ENCODE measurements around the gene BOLA3.
A peak's percentile ranks its signal among the peaks of the same experiment; 100 is the strongest.
"Not testable (repeated sequence)": the region's sequence is repeated elsewhere in the genome, so short reads cannot be mapped to it uniquely, and the experiment has no call there.

Gene BOLA3

GRCh38 chr2:74096052-74096451, 51.7 kb downstream of the BOLA3 start:
- Histone ChIP-seq H3K36me3 (ENCODE audit: control insufficient read depth in 5 of 5, insufficient read depth in 5 of 5, low read length in 5 of 5) (peaks cover 4 to 74% (median 62%) of the 10 kb centered on the region in 5 donors), H3K4me1 (ENCODE audit: control insufficient read depth in 5 of 5, insufficient read depth in 5 of 5, low read length in 5 of 5) (no peaks in the 10 kb centered on the region), H3K4me3 (ENCODE audit: low read depth in 1 of 5, low read length in 5 of 5) (no peak overlapping the region), H3K27me3 (ENCODE audit: control insufficient read depth in 5 of 5, insufficient read depth in 4 of 5, low read length in 5 of 5) (no peaks in the 10 kb centered on the region), H3K9ac (ENCODE audit: low read length in 5 of 5) (no peak overlapping the region), H3K27ac (ENCODE audit: low read depth, low read length) (no peak overlapping the region), H3K9me3 (ENCODE audit: control insufficient read depth in 5 of 5, low read length in 5 of 5) (no peaks in the 10 kb centered on the region)

GRCh38 chr2:74095632-74096031, 52.1 kb downstream of the BOLA3 start:
- Histone ChIP-seq H3K27ac (ENCODE audit: low read depth, low read length) (no peak overlapping the region), H3K4me3 (ENCODE audit: low read depth in 1 of 5, low read length in 5 of 5) (no peak overlapping the region), H3K4me1 (ENCODE audit: control insufficient read depth in 5 of 5, insufficient read depth in 5 of 5, low read length in 5 of 5) (no peaks in the 10 kb centered on the region), H3K9ac (ENCODE audit: low read length in 5 of 5) (no peak overlapping the region), H3K27me3 (ENCODE audit: control insufficient read depth in 5 of 5, insufficient read depth in 4 of 5, low read length in 5 of 5) (no peaks in the 10 kb centered on the region), H3K36me3 (ENCODE audit: control insufficient read depth in 5 of 5, insufficient read depth in 5 of 5, low read length in 5 of 5) (peaks cover 4 to 74% (median 62%) of the 10 kb centered on the region in 5 donors), H3K9me3 (ENCODE audit: control insufficient read depth in 5 of 5, low read length in 5 of 5) (no peaks in the 10 kb centered on the region)

- Histone ChIP-seq H3K9me3 (ENCODE audit: control insufficient read depth in 5 of 5, low read length in 5 of 5) (no peaks in the 10 kb centered on the region), H3K36me3 (ENCODE audit: control insufficient read depth in 5 of 5, insufficient read depth in 5 of 5, low read length in 5 of 5) (peaks cover 4 to 74% (median 62%) of the 10 kb centered on the region in 5 donors)
These were observed 53.4 kb downstream of the BOLA3 start for GRCh38 chr2:74094291-74094690.

GRCh38 chr2:74093840-74094239, 53.9 kb downstream of the BOLA3 start:
- Histone ChIP-seq H3K27ac (ENCODE audit: low read depth, low read length) (no peak overlapping the region), H3K9me3 (ENCODE audit: control insufficient read depth in 5 of 5, low read length in 5 of 5) (no peaks in the 10 kb centered on the region), H3K4me3 (ENCODE audit: low read depth in 1 of 5, low read length in 5 of 5) (no peak overlapping the region), H3K9ac (ENCODE audit: low read length in 5 of 5) (no peak overlapping the region), H3K4me1 (ENCODE audit: control insufficient read depth in 5 of 5, insufficient read depth in 5 of 5, low read length in 5 of 5) (no peaks in the 10 kb centered on the region), H3K27me3 (ENCODE audit: control insufficient read depth in 5 of 5, insufficient read depth in 4 of 5, low read length in 5 of 5) (no peaks in the 10 kb centered on the region), H3K36me3 (ENCODE audit: control insufficient read depth in 5 of 5, insufficient read depth in 5 of 5, low read length in 5 of 5) (peaks cover 4 to 72% (median 57%) of the 10 kb centered on the region in 5 donors)

More at GRCh38 chr2:74094291-74094690, 53.4 kb downstream of the BOLA3 start:
- H3K27me3 ChIP-seq (ENCODE audit: control insufficient read depth in 5 of 5, insufficient read depth in 4 of 5, low read length in 5 of 5), result no peaks in the 10 kb centered on the region
- no peak overlapping the region for H3K4me3 ChIP-seq (ENCODE audit: low read depth in 1 of 5, low read length in 5 of 5)
- H3K9ac ChIP-seq (ENCODE audit: low read length in 5 of 5), result peak overlapping the region in 1 of 5 donors; percentile 10
- H3K4me1 ChIP-seq (ENCODE audit: control insufficient read depth in 5 of 5, insufficient read depth in 5 of 5, low read length in 5 of 5), result no peaks in the 10 kb centered on the region
- H3K27ac ChIP-seq (ENCODE audit: low read depth, low read length), result no peak overlapping the region

- H3K36me3 ChIP-seq (ENCODE audit: control insufficient read depth in 5 of 5, insufficient read depth in 5 of 5, low read length in 5 of 5), result peaks cover 4 to 72% (median 55%) of the 10 kb centered on the region in 5 donors
- H3K27ac ChIP-seq (ENCODE audit: low read depth, low read length), result no peak overlapping the region
- no peak overlapping the region for H3K4me3 ChIP-seq (ENCODE audit: low read depth in 1 of 5, low read length in 5 of 5)
- H3K27me3 ChIP-seq (ENCODE audit: control insufficient read depth in 5 of 5, insufficient read depth in 4 of 5, low read length in 5 of 5), result no peaks in the 10 kb centered on the region
- no peaks in the 10 kb centered on the region for H3K9me3 ChIP-seq (ENCODE audit: control insufficient read depth in 5 of 5, low read length in 5 of 5)
- no peaks in the 10 kb centered on the region for H3K4me1 ChIP-seq (ENCODE audit: control insufficient read depth in 5 of 5, insufficient read depth in 5 of 5, low read length in 5 of 5)
- H3K9ac ChIP-seq (ENCODE audit: low read length in 5 of 5), result no peak overlapping the region
These were observed 54.3 kb downstream of the BOLA3 start for GRCh38 chr2:74093426-74093825.

- Histone ChIP-seq H3K4me1 (ENCODE audit: control insufficient read depth in 5 of 5, insufficient read depth in 5 of 5, low read length in 5 of 5) (no peaks in the 10 kb centered on the region), H3K9ac (ENCODE audit: low read length in 5 of 5) (no peak overlapping the region), H3K4me3 (ENCODE audit: low read depth in 1 of 5, low read length in 5 of 5) (no peak overlapping the region), H3K36me3 (ENCODE audit: control insufficient read depth in 5 of 5, insufficient read depth in 5 of 5, low read length in 5 of 5) (peaks cover 4 to 82% (median 61%) of the 10 kb centered on the region in 5 donors), H3K27ac (ENCODE audit: low read depth, low read length) (no peak overlapping the region), H3K9me3 (ENCODE audit: control insufficient read depth in 5 of 5, low read length in 5 of 5) (no peaks in the 10 kb centered on the region), H3K27me3 (ENCODE audit: control insufficient read depth in 5 of 5, insufficient read depth in 4 of 5, low read length in 5 of 5) (no peaks in the 10 kb centered on the region)
These were observed 55.4 kb downstream of the BOLA3 start for GRCh38 chr2:74092275-74092674.

GRCh38 chr2:74091391-74091790, 56.3 kb downstream of the BOLA3 start:
- H3K9ac ChIP-seq (ENCODE audit: low read length in 5 of 5), result no peak overlapping the region
- no peaks in the 10 kb centered on the region for H3K4me1 ChIP-seq (ENCODE audit: control insufficient read depth in 5 of 5, insufficient read depth in 5 of 5, low read length in 5 of 5)
- no peak overlapping the region for H3K4me3 ChIP-seq (ENCODE audit: low read depth in 1 of 5, low read length in 5 of 5)
- H3K9me3 ChIP-seq (ENCODE audit: control insufficient read depth in 5 of 5, low read length in 5 of 5), result no peaks in the 10 kb centered on the region
- H3K27me3 ChIP-seq (ENCODE audit: control insufficient read depth in 5 of 5, insufficient read depth in 4 of 5, low read length in 5 of 5), result no peaks in the 10 kb centered on the region
- H3K27ac ChIP-seq (ENCODE audit: low read depth, low read length), result no peak overlapping the region
- peaks cover 4 to 87% (median 64%) of the 10 kb centered on the region in 5 donors for H3K36me3 ChIP-seq (ENCODE audit: control insufficient read depth in 5 of 5, insufficient read depth in 5 of 5, low read length in 5 of 5)

- no peaks in the 10 kb centered on the region for H3K4me1 ChIP-seq (ENCODE audit: control insufficient read depth in 5 of 5, insufficient read depth in 5 of 5, low read length in 5 of 5)
- no peak overlapping the region for H3K27ac ChIP-seq (ENCODE audit: low read depth, low read length)
- peaks cover 0 to 86% (median 63%) of the 10 kb centered on the region in 5 donors for H3K36me3 ChIP-seq (ENCODE audit: control insufficient read depth in 5 of 5, insufficient read depth in 5 of 5, low read length in 5 of 5)
These were observed 57.6 kb downstream of the BOLA3 start for GRCh38 chr2:74089816-74090745.

GRCh38 chr2:74088676-74089075, 59.0 kb downstream of the BOLA3 start:
- not testable (repeated sequence) for H3K9me3 ChIP-seq (ENCODE audit: control insufficient read depth in 5 of 5, low read length in 5 of 5); H3K4me3 ChIP-seq (ENCODE audit: low read depth in 1 of 5, low read length in 5 of 5); H3K9ac ChIP-seq (ENCODE audit: low read length in 5 of 5); H3K27me3 ChIP-seq (ENCODE audit: control insufficient read depth in 5 of 5, insufficient read depth in 4 of 5, low read length in 5 of 5); H3K4me1 ChIP-seq (ENCODE audit: control insufficient read depth in 5 of 5, insufficient read depth in 5 of 5, low read length in 5 of 5); H3K27ac ChIP-seq (ENCODE audit: low read depth, low read length)
- peaks cover 0 to 78% (median 52%) of the 10 kb centered on the region in 5 donors for H3K36me3 ChIP-seq (ENCODE audit: control insufficient read depth in 5 of 5, insufficient read depth in 5 of 5, low read length in 5 of 5)

More at GRCh38 chr2:74089816-74090745, 57.6 kb downstream of the BOLA3 start:
- H3K9me3 ChIP-seq (ENCODE audit: control insufficient read depth in 5 of 5, low read length in 5 of 5), result no peaks in the 10 kb centered on the region
- no peak overlapping the region for H3K9ac ChIP-seq (ENCODE audit: low read length in 5 of 5)
- H3K4me3 ChIP-seq (ENCODE audit: low read depth in 1 of 5, low read length in 5 of 5), result no peak overlapping the region
- no peaks in the 10 kb centered on the region for H3K27me3 ChIP-seq (ENCODE audit: control insufficient read depth in 5 of 5, insufficient read depth in 4 of 5, low read length in 5 of 5)

GRCh38 chr2:74087696-74088095, 60.0 kb downstream of the BOLA3 start:
- Histone ChIP-seq H3K27me3 (ENCODE audit: control insufficient read depth in 5 of 5, insufficient read depth in 4 of 5, low read length in 5 of 5) (no peaks in the 10 kb centered on the region), H3K4me3 (ENCODE audit: low read depth in 1 of 5, low read length in 5 of 5) (no peak overlapping the region), H3K27ac (ENCODE audit: low read depth, low read length) (no peak overlapping the region), H3K36me3 (ENCODE audit: control insufficient read depth in 5 of 5, insufficient read depth in 5 of 5, low read length in 5 of 5) (peaks cover 0 to 78% (median 51%) of the 10 kb centered on the region in 5 donors), H3K9me3 (ENCODE audit: control insufficient read depth in 5 of 5, low read length in 5 of 5) (no peaks in the 10 kb centered on the region), H3K4me1 (ENCODE audit: control insufficient read depth in 5 of 5, insufficient read depth in 5 of 5, low read length in 5 of 5) (no peaks in the 10 kb centered on the region), H3K9ac (ENCODE audit: low read length in 5 of 5) (no peak overlapping the region)
